Measurements from ENCODE around the gene MAPK13.

The MAPK13 gene

DNA sequence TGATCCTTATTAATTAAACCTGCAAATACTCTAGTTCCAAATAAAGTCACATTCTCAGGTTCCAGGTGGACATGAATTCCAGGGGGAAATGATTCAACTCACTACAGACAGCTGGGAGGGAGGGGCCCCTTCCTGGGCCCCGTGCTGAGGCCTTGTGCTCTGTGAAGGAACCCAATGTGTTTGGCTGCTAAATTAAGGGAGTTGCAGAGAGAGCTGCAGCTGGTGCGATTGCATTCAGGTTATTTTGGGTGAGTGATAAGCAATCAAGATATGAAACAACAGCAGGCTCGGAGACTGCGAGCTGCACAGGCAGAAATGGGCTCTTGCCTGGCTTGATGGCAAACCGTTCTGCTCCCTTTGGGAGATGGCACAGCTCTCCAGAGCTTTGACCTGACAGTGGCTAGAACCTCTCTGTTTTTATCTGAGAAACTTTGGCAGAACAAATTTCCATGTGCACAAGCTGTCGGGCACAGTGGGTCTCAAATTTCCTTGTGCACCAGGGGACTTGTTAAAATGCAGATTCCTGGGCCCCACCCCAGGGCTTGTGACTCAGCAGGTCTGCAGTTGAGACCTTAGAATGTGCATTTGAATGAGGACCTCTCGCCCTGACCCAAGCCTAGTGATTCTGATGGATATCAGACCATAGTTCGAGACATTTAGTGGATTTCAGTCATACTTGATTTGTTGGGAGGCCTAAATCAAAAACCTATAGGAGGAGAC, 9.8 kb downstream of the MAPK13 start:
- FAIRE-seq (no peak), DNase-seq (ENCODE audit: insufficient read length) (no peak)
- no peak for TF ChIP-seq POLR2AphosphoS5 (IDR thresholded peaks at IDR 0.05; ENCODE audit: low read depth, low read length)
- no peak for TF ChIP-seq POLR2A (IDR thresholded peaks at IDR 0.05; ENCODE audit: low read depth, low read length)
- TF ChIP-seq TAF1 (IDR thresholded peaks at IDR 0.05; ENCODE audit: borderline replicate concordance, low read depth, low read length): no peak

DNA sequence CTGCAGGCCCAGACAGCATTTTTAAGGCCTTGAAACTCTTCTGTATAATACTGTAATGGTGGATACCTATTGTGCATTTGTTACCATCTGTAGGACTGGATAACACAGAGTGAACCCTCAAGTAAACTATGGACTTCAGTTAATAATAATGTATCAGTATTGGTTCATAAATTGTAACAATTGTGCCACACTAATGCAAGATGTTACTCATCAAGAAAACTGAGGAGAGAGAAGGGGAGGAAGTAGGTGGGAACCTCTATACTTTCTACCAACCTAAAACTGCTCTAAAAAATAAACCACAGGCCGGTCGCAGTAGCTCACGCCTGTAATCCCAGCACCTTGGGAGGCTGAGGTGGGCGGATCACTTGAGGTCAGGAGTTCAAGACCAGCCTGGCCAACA, 10.8 kb downstream of the MAPK13 start:
- FAIRE-seq: no peak
- DNase-seq (ENCODE audit: insufficient read length): no peak
- TF ChIP-seq POLR2A (IDR thresholded peaks at IDR 0.05; ENCODE audit: low read depth, low read length): no peak
- TF ChIP-seq TAF1 (IDR thresholded peaks at IDR 0.05; ENCODE audit: borderline replicate concordance, low read depth, low read length): no peak
- TF ChIP-seq POLR2AphosphoS5 (IDR thresholded peaks at IDR 0.05; ENCODE audit: low read depth, low read length): no peak

DNA sequence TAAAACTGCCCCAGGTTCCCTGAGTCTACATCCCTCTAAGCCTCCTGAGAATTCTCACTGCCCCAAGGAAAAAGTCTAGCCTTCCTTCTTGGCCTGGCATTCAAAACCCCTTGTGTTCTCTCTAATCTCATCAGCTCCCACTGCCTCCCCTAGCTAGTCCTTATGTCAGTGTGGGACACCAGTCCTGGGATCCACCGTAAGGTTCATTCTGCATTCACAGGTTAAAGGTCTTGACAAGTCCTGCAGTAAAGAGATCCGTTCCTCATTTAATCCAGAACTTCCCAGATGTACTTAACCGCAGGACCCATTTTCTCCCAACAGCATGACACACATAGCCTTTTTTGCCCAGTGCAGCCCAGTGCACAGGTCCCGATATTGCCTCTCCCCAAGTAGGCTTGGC, 11.6 kb downstream of the MAPK13 start:
- no peak for TF ChIP-seq POLR2AphosphoS5 (IDR thresholded peaks at IDR 0.05; ENCODE audit: low read depth, low read length)
- TF ChIP-seq POLR2A (IDR thresholded peaks at IDR 0.05; ENCODE audit: low read depth, low read length): no peak
- no peak for TF ChIP-seq TAF1 (IDR thresholded peaks at IDR 0.05; ENCODE audit: borderline replicate concordance, low read depth, low read length)
- DNase-seq (ENCODE audit: insufficient read length) (no peak), FAIRE-seq (no peak)

DNA sequence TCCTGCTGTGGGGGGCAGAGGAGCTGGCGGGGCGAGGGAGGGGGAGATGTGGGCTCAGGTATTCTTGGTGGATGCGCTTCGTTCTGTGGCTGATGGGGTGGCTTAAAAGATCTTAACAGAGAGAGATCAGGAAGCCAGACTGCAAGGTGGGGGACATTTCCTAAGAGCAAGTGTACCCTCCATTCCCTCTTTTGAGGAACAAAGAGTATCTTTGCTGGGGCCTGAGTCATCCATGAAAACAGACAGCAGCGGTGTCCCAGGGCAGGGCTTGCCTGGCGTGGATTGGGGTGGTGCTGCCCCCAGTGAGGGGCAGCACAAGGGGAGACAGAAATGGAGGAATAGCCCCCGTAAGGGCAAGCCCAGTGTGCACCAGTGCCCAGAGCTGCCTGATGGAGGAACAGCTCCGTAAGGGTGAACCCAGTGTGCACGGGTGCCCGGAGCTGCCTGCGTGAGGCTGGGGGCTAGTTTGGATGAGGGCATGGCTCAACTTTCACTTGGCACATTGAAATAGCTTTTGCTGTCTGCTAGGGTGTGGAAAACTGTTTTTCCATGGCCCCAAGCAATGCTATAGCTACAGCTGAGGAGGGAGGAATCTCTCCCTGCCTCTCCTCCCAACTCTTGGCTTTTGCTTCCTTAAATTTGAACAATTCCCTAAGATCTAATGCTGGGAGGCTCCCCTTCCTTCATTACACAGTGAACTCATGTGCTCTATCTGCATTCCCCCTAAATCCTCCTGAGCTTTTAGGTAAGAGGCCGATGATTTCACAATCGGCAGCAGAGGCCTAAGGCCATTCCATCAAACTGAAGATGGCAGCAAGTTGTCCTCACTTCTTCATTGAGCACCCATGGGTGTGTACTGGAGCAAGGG, 12.9 kb downstream of the MAPK13 start:
- FAIRE-seq (no peak), DNase-seq (ENCODE audit: insufficient read length) (no peak)
- TF ChIP-seq POLR2A (IDR thresholded peaks at IDR 0.05; ENCODE audit: low read depth, low read length): no peak
- no peak for TF ChIP-seq POLR2AphosphoS5 (IDR thresholded peaks at IDR 0.05; ENCODE audit: low read depth, low read length)
- TF ChIP-seq TAF1 (IDR thresholded peaks at IDR 0.05; ENCODE audit: borderline replicate concordance, low read depth, low read length): no peak

DNA sequence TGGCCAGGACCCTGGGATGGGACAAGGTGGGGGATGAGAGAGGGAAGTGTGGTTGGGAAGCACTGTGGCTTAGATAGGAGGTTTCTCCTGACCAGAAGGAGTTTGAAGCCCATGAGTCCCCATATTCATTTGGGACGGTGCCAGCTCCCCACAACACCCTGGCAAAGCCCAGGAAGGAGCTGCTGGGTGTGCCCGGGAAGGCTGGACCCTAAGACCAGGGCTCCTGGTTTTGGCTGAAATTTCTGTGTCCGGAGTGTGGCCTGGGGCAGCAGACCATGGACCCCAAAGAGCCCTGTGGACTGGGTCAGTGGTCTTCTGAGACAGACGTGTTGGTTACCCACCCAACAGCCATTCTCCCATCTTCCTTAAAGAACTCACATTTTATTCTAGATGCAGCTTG, 15.2 kb downstream of the MAPK13 start:
- no peak for DNase-seq (ENCODE audit: insufficient read length)
- FAIRE-seq: no peak
- TF ChIP-seq POLR2AphosphoS5 (IDR thresholded peaks at IDR 0.05; ENCODE audit: low read depth, low read length): no peak
- TF ChIP-seq POLR2A (IDR thresholded peaks at IDR 0.05; ENCODE audit: low read depth, low read length): no peak
- TF ChIP-seq TAF1 (IDR thresholded peaks at IDR 0.05; ENCODE audit: borderline replicate concordance, low read depth, low read length): no peak

DNA sequence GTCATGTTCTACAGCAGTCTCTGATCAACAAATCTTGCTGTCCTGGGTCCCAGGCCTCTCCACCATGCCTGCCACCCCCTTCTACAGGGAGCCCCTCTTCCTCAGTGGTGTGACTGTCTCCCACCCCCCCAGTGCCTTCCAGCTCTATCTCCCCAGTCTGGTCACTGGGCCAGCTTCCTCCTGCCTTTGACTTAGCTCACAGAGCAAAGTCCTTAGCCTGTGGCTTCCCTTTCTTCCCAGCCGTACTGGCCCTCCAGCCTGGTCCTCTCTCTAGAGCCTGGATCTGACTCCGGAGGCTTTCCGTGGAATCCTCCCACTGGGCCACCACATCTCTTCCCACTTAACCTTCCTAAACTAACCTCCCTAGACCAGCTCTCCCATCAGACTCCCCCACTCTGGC, 17.0 kb downstream of the MAPK13 start:
- DNase-seq (ENCODE audit: insufficient read length) (no peak), FAIRE-seq (no peak)
- no peak for TF ChIP-seq POLR2A (IDR thresholded peaks at IDR 0.05; ENCODE audit: low read depth, low read length)
- no peak for TF ChIP-seq POLR2AphosphoS5 (IDR thresholded peaks at IDR 0.05; ENCODE audit: low read depth, low read length)
- TF ChIP-seq TAF1 (IDR thresholded peaks at IDR 0.05; ENCODE audit: borderline replicate concordance, low read depth, low read length): no peak

DNA sequence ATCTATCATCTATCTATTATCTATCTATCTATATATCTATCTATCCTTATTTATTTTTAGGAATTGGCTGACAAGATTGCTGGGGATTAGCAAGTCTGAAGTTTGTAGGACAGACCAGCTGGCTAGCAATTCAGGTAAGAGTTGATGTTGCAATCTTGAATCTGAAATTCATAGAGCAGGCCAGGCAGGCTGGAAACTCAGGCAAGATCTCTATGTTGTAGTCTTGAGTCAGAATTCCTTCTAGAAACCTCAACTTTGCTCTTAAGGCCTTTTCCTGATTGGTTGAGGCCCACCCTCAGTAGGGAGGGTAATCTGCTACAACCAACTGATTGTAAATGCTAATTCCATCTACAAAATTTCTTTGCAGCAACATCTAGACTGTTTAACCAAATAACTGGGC, 19.2 kb downstream of the MAPK13 start:
- no peak for DNase-seq (ENCODE audit: insufficient read length)
- TF ChIP-seq POLR2AphosphoS5 (IDR thresholded peaks at IDR 0.05; ENCODE audit: low read depth, low read length): no peak
- TF ChIP-seq POLR2A (IDR thresholded peaks at IDR 0.05; ENCODE audit: low read depth, low read length): no peak
- TF ChIP-seq TAF1 (IDR thresholded peaks at IDR 0.05; ENCODE audit: borderline replicate concordance, low read depth, low read length): no peak
- FAIRE-seq: no peak

DNA sequence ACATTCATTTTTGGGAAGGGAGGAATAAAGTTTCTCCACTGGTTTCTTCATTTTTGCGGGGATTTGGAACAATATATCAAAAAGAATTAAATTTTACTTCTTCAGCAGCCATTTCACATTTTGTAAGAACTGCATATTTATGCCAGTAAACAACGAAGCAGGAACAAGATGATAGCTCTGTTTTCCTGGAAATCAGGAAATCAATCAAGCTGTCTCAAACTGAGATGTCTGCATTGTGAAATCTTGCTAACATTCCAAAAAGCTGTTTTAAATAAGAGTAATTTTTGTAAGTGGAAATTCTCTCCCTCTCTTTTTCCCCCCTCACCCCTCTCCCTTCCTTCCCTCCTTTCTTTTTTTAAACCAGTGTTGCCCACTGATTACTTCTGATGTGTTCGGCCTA, 20.0 kb downstream of the MAPK13 start:
- DNase-seq (ENCODE audit: insufficient read length) (no peak), FAIRE-seq (no peak)
- TF ChIP-seq POLR2A (IDR thresholded peaks at IDR 0.05; ENCODE audit: low read depth, low read length): no peak
- TF ChIP-seq POLR2AphosphoS5 (IDR thresholded peaks at IDR 0.05; ENCODE audit: low read depth, low read length): no peak
- TF ChIP-seq TAF1 (IDR thresholded peaks at IDR 0.05; ENCODE audit: borderline replicate concordance, low read depth, low read length): no peak

DNA sequence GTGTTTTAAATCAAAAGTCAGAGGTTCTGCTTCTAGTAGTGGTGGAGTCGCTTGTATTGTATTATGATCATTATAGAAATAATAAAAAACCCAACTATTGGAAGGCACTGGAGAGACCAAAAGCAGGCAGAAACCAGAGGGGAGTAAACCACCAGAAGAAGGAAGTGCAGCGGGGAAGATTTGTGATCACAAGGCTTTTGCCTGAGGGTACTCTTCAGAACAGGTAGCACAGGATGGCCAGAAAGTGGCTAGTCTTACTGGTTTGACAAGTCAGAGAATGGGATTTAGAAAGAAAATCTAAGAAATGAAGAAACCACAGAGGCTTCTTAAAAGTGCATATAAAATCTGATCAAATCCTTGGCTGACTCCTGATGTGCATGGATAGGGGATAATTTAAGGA, 24.0 kb downstream of the MAPK13 start:
- DNase-seq (ENCODE audit: insufficient read length) (no peak), FAIRE-seq (no peak)
- TF ChIP-seq POLR2AphosphoS5 (IDR thresholded peaks at IDR 0.05; ENCODE audit: low read depth, low read length): no peak

DNA sequence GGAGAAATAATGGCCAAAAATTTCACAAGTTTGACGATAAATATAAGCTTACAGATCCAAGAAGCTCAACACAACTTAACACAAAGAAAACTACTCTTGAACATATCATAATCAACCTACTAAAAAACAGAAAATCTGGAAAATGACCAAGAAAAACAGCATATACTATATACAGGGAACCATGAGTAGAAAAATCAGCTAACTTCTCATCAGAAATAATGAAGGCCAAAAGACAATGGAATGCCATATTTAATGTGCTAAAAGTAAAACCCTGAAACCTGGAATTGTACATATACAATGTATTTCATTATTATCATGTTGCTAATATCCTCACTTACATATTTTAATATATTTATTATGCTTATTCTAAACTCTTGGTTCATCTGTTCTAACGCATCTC, 25.3 kb downstream of the MAPK13 start:
- FAIRE-seq: no peak
- no peak for TF ChIP-seq POLR2AphosphoS5 (IDR thresholded peaks at IDR 0.05; ENCODE audit: low read depth, low read length)
- no peak for TF ChIP-seq TAF1 (IDR thresholded peaks at IDR 0.05; ENCODE audit: borderline replicate concordance, low read depth, low read length)
- no peak for TF ChIP-seq POLR2A (IDR thresholded peaks at IDR 0.05; ENCODE audit: low read depth, low read length)
- no peak for DNase-seq (ENCODE audit: insufficient read length)

DNA sequence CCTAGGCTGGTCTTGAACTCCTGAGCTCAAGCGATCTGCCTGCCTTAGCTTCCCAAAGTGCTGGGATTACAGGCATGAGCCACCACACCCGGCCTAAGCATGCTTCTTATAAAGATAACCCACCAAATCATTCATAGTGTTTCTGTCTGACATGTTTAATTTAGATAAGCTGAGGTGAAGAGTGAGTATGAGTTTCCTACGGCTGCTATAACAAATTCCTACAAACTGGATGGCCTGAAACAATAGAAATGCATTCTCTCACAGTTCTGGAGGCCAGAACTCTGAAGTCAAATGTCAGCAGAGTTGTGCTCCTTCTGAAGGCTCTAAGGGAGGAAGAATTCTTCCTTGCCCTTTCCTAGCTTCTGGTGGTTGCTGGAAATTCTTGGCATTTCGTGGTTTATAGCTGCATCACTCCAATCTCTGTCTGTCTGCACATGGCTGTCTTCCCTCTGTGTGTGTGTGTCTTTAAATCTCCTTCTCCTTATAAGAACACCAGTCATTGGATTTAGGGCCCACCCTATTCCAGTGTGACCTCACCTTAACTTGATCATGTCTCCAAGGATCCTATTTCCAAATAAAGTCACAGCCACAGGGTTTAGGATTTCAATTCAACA, 29.9 kb downstream of the MAPK13 start:
- DNase-seq (ENCODE audit: insufficient read length): no peak
- no peak for TF ChIP-seq POLR2A (IDR thresholded peaks at IDR 0.05; ENCODE audit: low read depth, low read length)
- no peak for FAIRE-seq

All from GM12892 (cell line).